MM.1S (cell line): ENCODE results near the gene VPS25.

Source experiments
- DNase-seq: peaks from one replicate; pipeline ENCODE4 v3.0.0-alpha.2; 2015
- H2AFZ ChIP-seq: fragments of 300-600 bp; sonication (generic); 2 replicates; pipeline ENCODE4 v1.6.0; 2016; ENCODE audit warnings: antibody characterized with exemption, low read length
- H3F3A ChIP-seq: fragments of 300-600 bp; sonication (generic); 2 replicates; pipeline ENCODE4 v1.6.1; 2016; ENCODE audit warnings: mild to moderate bottlenecking, antibody characterized with exemption, low read length, moderate library complexity, mixed read lengths; ENCODE audit not compliant: insufficient read depth
- H3K27ac ChIP-seq: fragments of 300-600 bp; sonication (generic); 2 replicates; pipeline ENCODE4 v1.5.1; 2016; ENCODE audit warnings: mild to moderate bottlenecking, low read length
- H3K27me3 ChIP-seq: fragments of 300-600 bp; sonication (generic); replicated peaks from 2 replicates; pipeline ENCODE4 v1.6.0; 2016; ENCODE audit warnings: low read length; ENCODE audit not compliant: insufficient read depth
- H3K36me3 ChIP-seq: fragments of 300-600 bp; sonication (generic); replicated peaks from 2 replicates; pipeline ENCODE4 v1.6.1; 2016; ENCODE audit warnings: mild to moderate bottlenecking, low read length, mixed read lengths; ENCODE audit not compliant: insufficient read depth
- H3K4me1 ChIP-seq: fragments of 300-600 bp; sonication (generic); 2 replicates; pipeline ENCODE4 v1.6.1; 2016; ENCODE audit warnings: low read length, mixed read lengths
- H3K4me2 ChIP-seq: fragments of 300-600 bp; sonication (generic); 2 replicates; pipeline ENCODE4 v1.6.0; 2016; ENCODE audit warnings: low read depth, low read length
- H3K4me3 ChIP-seq: fragments of 300-600 bp; sonication (generic); 2 replicates; pipeline ENCODE4 v1.5.1; 2016; ENCODE audit warnings: low read length, mixed read lengths
- H3K79me2 ChIP-seq: fragments of 300-600 bp; sonication (generic); 2 replicates; pipeline ENCODE4 v1.6.1; 2016; ENCODE audit warnings: mixed run types, low read length, mixed read lengths
- H3K9ac ChIP-seq: fragments of 300-600 bp; sonication (generic); 2 replicates; pipeline ENCODE4 v1.6.1; 2016; ENCODE audit warnings: low read length, mixed read lengths
- H3K9me2 ChIP-seq: fragments of 300-600 bp; sonication (generic); replicated peaks from 2 replicates; pipeline ENCODE4 v1.6.1; 2016; ENCODE audit warnings: mild to moderate bottlenecking, low read length, mixed read lengths; ENCODE audit not compliant: insufficient read depth
- H3K9me3 ChIP-seq: fragments of 300-600 bp; sonication (generic); replicated peaks from 2 replicates; pipeline ENCODE4 v1.6.1; 2016; ENCODE audit warnings: mild to moderate bottlenecking, low read length, mixed read lengths; ENCODE audit not compliant: insufficient read depth
- H4K20me1 ChIP-seq: fragments of 300-600 bp; sonication (generic); 2 replicates; pipeline ENCODE4 v1.6.1; 2016; ENCODE audit warnings: mild to moderate bottlenecking, low read length, moderate library complexity, mixed read lengths; ENCODE audit not compliant: insufficient read depth
- EZH2 ChIP-seq: fragments of 300-600 bp; sonication (generic); optimal IDR thresholded peaks from 2 replicates; pipeline ENCODE3; 2017; ENCODE audit warnings: low read depth, mild to moderate bottlenecking, antibody characterized with exemption, low read length, mixed read lengths
- EZH2phosphoT487 ChIP-seq: fragments of 300-600 bp; sonication (generic); IDR thresholded peaks from 2 replicates; pipeline ENCODE4 v1.6.1; 2018; ENCODE audit warnings: antibody characterized with exemption, low read length
- TF ChIP-seq, protein P1 (sequence below): fragments of 300-600 bp; sonication (generic); IDR thresholded peaks from 2 replicates; pipeline ENCODE4 v1.5.1; 2016; ENCODE audit warnings: antibody characterized with exemption, low read length, mixed read lengths

The VPS25 gene

DNA sequence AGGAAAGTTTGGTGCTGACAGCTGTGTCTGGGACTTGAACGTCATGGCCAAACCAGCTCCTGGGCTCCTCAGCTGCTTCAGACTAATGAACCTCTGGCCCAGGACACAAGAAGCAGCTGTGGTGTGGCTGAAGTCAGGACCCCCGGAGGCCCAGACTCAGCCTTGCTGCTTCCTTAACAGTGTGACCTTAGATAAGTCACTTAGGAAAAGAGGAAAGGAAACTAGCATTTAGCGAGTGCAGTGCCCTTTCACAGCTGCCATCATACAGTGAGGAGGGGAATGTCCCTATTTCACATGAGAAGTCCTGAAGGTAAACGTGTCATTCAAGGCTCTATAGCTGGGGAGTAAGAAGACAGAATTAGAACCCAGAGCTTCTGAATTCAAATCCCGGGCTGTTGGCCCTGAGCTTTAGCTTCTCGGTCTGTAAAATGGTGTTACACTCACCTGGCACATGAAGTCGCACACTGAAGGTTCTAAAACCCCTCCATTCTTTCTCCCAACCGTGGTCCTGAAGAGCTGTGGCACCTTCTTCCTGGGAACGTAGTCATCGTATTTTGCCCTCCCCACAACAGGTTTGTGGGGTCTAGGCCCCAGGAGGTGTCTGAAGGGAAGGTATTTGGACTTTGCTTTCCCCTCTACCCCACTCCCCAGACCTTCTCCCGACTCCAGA is 13.1 kb upstream of the VPS25 start:
- H4K20me1 ChIP-seq: no peaks in the 10 kb centered on the region
- H3K4me1 ChIP-seq: peaks cover 18% of the 10 kb centered on the region
- peak overlapping the region; percentile 61 for H3K4me2 ChIP-seq
- TF ChIP-seq, protein P1, sequence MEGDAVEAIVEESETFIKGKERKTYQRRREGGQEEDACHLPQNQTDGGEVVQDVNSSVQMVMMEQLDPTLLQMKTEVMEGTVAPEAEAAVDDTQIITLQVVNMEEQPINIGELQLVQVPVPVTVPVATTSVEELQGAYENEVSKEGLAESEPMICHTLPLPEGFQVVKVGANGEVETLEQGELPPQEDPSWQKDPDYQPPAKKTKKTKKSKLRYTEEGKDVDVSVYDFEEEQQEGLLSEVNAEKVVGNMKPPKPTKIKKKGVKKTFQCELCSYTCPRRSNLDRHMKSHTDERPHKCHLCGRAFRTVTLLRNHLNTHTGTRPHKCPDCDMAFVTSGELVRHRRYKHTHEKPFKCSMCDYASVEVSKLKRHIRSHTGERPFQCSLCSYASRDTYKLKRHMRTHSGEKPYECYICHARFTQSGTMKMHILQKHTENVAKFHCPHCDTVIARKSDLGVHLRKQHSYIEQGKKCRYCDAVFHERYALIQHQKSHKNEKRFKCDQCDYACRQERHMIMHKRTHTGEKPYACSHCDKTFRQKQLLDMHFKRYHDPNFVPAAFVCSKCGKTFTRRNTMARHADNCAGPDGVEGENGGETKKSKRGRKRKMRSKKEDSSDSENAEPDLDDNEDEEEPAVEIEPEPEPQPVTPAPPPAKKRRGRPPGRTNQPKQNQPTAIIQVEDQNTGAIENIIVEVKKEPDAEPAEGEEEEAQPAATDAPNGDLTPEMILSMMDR: no peak
- TF ChIP-seq EZH2phosphoT487 (no peak), EZH2 (no peak)
- H3K9ac ChIP-seq: no peak overlapping the region
- no peaks in the 10 kb centered on the region for H3K79me2 ChIP-seq
- H3K9me3 ChIP-seq: no peaks in the 10 kb centered on the region
- peak; percentile 40 for DNase-seq
- H3F3A ChIP-seq: no peaks in the 10 kb centered on the region; the same call in 1 of the 2 replicates
- peak overlapping the region; percentile 16; the same call in 1 of the 2 replicates for H2AFZ ChIP-seq
- H3K27ac ChIP-seq: no peak overlapping the region
- 0 out of 2 replicates have a peak, but pooled peaks cover 4% of the 10 kb centered on the region for H3K27me3 ChIP-seq
- no peaks in the 10 kb centered on the region for H3K9me2 ChIP-seq
- H3K4me3 ChIP-seq: no peak overlapping the region
- no peaks in the 10 kb centered on the region for H3K36me3 ChIP-seq

DNA sequence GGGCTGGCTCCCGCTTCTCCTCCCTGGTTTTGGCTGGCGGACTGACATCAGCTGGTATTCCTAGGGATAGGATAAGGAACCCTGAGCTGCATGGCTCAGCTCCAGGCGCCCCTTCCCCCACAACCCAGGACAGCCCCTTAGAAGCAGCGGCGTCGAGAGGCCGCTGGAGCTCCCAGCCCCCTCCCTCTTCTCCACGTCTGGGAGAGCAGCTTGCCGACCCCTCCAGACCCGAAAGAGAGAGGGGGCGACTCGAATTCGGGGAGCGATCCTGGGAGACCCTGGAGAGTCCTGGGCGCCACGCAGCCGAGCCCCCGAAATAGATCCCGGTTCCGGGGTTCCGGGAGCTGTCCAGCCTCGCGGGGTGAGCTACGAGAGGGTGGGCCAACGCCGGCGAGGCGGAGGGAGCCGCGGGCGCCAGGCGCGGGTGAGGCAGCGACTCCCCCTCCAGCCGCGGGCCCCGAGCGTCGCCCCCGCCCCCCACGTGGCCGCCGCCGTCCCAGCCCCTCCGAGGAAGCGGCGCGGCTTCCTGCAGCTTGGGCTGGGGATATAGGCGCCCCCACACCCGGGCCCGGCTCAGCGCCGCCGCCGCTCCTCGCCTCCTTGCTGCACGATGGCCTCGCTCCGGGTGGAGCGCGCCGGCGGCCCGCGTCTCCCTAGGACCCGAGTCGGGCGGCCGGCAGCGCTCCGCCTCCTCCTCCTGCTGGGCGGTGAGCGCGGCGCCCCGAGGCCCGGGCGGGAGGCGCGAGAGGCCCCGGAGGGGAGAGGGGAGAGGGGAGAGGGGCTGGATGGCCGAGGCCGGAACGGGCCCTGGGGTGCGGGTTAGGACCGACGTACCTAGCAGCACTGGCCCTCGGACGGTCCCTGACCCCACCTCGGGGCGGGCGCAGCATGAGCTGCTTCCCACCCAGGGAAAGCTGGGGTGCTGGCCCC is 12.3 kb upstream of the VPS25 start, which contains the start of gene RAMP2:
Gene RAMP2, plus strand, starts transcription at position 576 of the 930 bp plus-strand sequence. Its CDS starts 35 bp downstream, at position 611.
- Histone ChIP-seq H2AFZ (peak within 1 kb of the TSS; percentile 31; the same call in 1 of the 2 replicates), H3K79me2 (no peaks in the 10 kb centered on the region), H3K9ac (no peak within 1 kb of the TSS), H3K9me3 (no peaks in the 10 kb centered on the region), H3K36me3 (no peaks in the 10 kb centered on the region), H3K27me3 (0 out of 2 replicates have a peak, but pooled peaks cover 4% of the 10 kb centered on the region), H3K4me1 (peaks cover 18% of the 10 kb centered on the region), H3F3A (no peaks in the 10 kb centered on the region; the same call in 1 of the 2 replicates), H3K27ac (no peak within 1 kb of the TSS), H4K20me1 (no peaks in the 10 kb centered on the region), H3K9me2 (no peaks in the 10 kb centered on the region), H3K4me3 (peak within 1 kb of the TSS; percentile 36; the same call in 1 of the 2 replicates), H3K4me2 (peak within 1 kb of the TSS; percentile 61)
- DNase-seq: no peak
- TF ChIP-seq EZH2phosphoT487 (no peak), EZH2 (no peak)
- TF ChIP-seq, protein P1: no peak

DNA sequence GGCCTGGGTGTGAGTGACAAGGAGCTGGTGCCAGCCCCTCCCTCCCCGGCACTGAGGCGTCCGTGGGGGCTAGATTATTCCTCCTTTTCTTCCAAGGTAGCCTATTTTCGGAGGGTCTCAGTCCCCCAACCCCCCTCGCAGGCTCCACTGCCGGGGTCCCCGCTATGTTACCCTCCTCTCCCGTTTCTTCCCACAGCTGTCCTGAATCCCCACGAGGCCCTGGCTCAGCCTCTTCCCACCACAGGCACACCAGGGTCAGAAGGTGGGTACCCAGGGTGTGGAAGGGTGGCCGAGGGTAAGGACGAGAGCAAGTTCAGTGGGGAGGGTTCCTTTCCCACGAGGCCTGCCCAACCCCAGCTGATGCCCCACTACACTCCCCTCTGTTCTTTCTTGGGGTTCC is 11.6 kb upstream of the VPS25 start:
- no peaks in the 10 kb centered on the region; the same call in 1 of the 2 replicates for H3F3A ChIP-seq
- no peak for DNase-seq
- H3K36me3 ChIP-seq: no peaks in the 10 kb centered on the region
- no peaks in the 10 kb centered on the region for H3K79me2 ChIP-seq
- no peak for TF ChIP-seq EZH2phosphoT487
- TF ChIP-seq EZH2: no peak
- TF ChIP-seq, protein P1: no peak
- no peaks in the 10 kb centered on the region for H4K20me1 ChIP-seq
- H3K9ac ChIP-seq: no peak overlapping the region
- no peaks in the 10 kb centered on the region for H3K9me3 ChIP-seq
- H3K4me1 ChIP-seq: peaks cover 18% of the 10 kb centered on the region
- H2AFZ ChIP-seq: 0 out of 2 replicates have a peak overlapping the region, but pooled peaks have one; percentile 31
- 0 out of 2 replicates have a peak, but pooled peaks cover 4% of the 10 kb centered on the region for H3K27me3 ChIP-seq
- 0 out of 2 replicates have a peak overlapping the region, but pooled peaks have one; percentile 36 for H3K4me3 ChIP-seq
- no peaks in the 10 kb centered on the region for H3K9me2 ChIP-seq
- peak overlapping the region; percentile 61; the same call in 1 of the 2 replicates for H3K4me2 ChIP-seq
- H3K27ac ChIP-seq: no peak overlapping the region
